Erythroblast (primary cell): ENCODE measurements around the gene PAFAH1B2.

Experiments
- DNase-seq, 2 experiments: peaks; one replicate each; lab custom pipeline; 2025; lab: John Stamatoyannopoulos, UW
- GATA1 ChIP-seq: IDR thresholded peaks from 2 replicates; pipeline ENCODE4 v1.6.1; 2011; ENCODE audit warnings: low read depth, mild to moderate bottlenecking, control low read depth, low read length, moderate library complexity
- POLR2A ChIP-seq: IDR thresholded peaks from 2 replicates; pipeline ENCODE4 v1.6.1; 2011; ENCODE audit warnings: mild to moderate bottlenecking, low read length

Gene PAFAH1B2

GRCh38 chr11:117194267-117194666 lies 50.2 kb downstream of the PAFAH1B2 start:
- TF ChIP-seq POLR2A (no peak), GATA1 (no peak)
- DNase-seq = no peak

- no peak for TF ChIP-seq POLR2A
- no peak for TF ChIP-seq GATA1
- peak in 1 of 2 experiments; percentile 15 for DNase-seq
Measured at GRCh38 chr11:117195258-117195657, 51.2 kb downstream of the PAFAH1B2 start.

- TF ChIP-seq POLR2A = peak; percentile 4
- TF ChIP-seq GATA1 = no peak
- no peak for DNase-seq
Measured at GRCh38 chr11:117195761-117196160, 51.7 kb downstream of the PAFAH1B2 start.

DNA sequence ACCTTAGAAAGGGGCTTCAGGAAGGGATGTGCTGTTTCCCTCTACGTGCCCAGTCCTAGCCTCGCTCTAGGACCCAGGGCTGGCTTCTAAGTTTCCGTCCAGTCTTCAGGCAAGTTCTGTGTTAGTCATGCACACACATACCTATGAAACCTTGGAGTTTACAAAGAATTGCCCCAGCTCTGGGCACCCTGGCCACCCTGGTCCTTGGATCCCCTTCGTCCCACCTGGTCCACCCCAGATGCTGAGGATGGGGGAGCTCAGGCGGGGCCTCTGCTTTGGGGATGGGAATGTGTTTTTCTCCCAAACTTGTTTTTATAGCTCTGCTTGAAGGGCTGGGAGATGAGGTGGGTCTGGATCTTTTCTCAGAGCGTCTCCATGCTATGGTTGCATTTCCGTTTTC lies 52.9 kb downstream of the PAFAH1B2 start:
- no peak for DNase-seq
- TF ChIP-seq GATA1 (no peak), POLR2A (no peak)

GRCh38 chr11:117197516-117198456 lies 53.7 kb downstream of the PAFAH1B2 start:
- no peak for TF ChIP-seq GATA1
- TF ChIP-seq POLR2A = no peak
- peak; percentile 25 to 35 for DNase-seq

GRCh38 chr11:117198613-117199012 lies 54.5 kb downstream of the PAFAH1B2 start:
- TF ChIP-seq GATA1 (no peak), POLR2A (no peak)
- no peak for DNase-seq

DNA sequence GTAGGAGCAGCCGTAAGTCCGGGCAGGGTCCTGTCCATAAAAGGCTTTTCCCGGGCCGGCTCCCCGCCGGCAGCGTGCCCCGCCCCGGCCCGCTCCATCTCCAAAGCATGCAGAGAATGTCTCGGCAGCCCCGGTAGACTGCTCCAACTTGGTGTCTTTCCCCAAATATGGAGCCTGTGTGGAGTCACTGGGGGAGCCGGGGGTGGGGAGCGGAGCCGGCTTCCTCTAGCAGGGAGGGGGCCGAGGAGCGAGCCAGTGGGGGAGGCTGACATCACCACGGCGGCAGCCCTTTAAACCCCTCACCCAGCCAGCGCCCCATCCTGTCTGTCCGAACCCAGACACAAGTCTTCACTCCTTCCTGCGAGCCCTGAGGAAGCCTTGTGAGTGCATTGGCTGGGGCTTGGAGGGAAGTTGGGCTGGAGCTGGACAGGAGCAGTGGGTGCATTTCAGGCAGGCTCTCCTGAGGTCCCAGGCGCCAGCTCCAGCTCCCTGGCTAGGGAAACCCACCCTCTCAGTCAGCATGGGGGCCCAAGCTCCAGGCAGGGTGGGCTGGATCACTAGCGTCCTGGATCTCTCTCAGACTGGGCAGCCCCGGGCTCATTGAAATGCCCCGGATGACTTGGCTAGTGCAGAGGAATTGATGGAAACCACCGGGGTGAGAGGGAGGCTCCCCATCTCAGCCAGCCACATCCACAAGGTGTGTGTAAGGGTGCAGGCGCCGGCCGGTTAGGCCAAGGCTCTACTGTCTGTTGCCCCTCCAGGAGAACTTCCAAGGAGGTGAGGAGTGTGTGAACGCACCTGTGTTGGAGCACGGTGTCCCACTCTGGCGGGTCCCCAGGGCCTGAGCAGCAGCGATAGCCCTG lies 55.2 kb downstream of the PAFAH1B2 start, which contains the start of gene TAGLN:
Gene TAGLN (plus strand): TSS at position 318 of the 863 bp plus-strand sequence. CDS start 3,644 bp downstream, outside the sequence.
- no peak for DNase-seq
- TF ChIP-seq GATA1 (no peak), POLR2A (no peak)

- DNase-seq = no peak
- TF ChIP-seq GATA1 = no peak
- TF ChIP-seq POLR2A = no peak
Measured at GRCh38 chr11:117199916-117200812, 56.1 kb downstream of the PAFAH1B2 start.

DNA sequence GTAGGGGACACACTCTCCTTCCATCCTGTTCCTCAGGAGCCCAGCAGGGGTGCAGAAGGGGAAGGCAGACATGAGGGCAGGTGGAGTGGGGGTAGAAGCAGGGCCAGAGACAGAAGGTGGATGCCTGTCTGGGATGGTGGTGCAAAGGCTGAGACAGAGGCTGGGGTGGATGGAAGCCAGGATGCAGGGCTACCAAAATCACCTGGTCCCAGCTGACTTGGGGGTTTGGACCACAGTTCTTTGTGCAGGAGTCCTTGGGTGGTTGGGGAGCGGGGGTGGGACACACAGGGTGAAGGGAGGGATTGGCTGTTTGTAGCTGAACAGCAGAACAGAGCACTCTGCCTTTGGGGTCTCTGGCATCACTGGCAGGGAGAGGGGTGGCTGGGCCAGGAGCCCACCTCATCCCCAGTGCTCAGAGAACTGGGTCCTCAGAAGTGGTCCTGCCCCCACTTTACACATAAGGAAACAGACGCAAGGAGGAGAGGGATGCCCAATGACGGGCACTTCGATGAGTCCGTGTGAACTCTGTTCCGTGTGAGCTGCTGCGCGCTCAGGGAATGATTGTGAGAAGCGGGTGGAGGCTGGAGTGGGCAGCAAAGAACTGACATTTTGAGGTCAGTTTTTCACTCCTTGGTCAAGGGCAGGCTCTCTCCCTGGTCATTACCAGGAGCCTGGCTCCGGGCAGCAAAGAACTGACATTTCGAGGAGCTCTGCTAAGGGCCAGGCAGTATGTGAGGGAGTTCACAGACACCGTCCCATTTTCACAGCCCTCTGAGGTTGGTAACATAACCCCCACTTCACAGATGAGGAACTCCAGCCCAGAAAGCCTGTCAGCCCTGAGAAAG lies 56.9 kb downstream of the PAFAH1B2 start:
- no peak for DNase-seq

DNA sequence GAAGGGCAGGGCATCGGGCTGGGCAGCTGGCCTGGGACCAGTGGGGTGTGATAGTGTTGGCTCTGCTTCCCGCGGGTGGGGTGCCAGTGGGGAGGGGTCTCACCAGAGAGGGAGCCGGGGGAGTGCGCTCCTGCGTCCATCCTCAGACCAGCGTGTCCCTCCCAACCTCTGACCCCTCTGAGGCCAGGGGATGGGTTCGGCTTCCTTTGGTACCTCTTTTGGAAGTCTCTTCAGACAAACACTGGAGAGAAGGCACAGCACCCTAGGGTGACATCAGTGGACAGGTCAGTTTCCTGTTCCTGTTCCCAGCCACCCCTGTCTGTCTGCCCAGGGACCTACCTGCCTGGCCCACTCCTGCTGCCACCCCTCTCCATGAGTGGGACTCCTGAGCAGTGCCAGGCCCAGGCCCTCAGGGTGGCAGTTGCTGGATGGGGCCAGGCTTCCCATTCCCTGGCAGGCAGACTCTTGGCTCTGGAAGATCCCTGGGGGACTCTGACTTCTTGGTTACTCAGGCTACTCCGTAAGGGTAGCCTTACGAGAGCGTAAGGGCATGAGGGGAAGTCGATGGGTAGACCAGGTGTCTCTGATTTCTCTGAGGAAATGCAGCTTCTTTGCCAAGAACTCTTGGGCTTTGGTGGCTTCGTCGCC lies 57.7 kb downstream of the PAFAH1B2 start:
- TF ChIP-seq GATA1 (no peak), POLR2A (no peak)
- DNase-seq = no peak

More for the DNA sequence above, 56.9 kb downstream of the PAFAH1B2 start:
- TF ChIP-seq POLR2A (no peak), GATA1 (no peak)

- DNase-seq = no peak
- TF ChIP-seq GATA1 = no peak
- no peak for TF ChIP-seq POLR2A
Measured at GRCh38 chr11:117202386-117203068, 58.4 kb downstream of the PAFAH1B2 start.
